Esophagus muscularis mucosa (tissue), 4 donors: Measurements from ENCODE around the gene DEGS2.

ENCODE experiments used
- CTCF ChIP-seq, 3 experiments: fragments of 200-600 bp in 2 of 3; fragments of 450-650 bp in 1 of 3; sonication (generic) in 2 of 3; IDR thresholded peaks; one replicate each; pipeline ENCODE4 v1.5.1; 2017 to 2019; ENCODE audit warnings: antibody characterized with exemption in 3 of 3, mild to moderate bottlenecking in 2 of 3, moderate library complexity in 1 of 3
- EP300 ChIP-seq: sonication (generic); formaldehyde crosslinking; IDR thresholded peaks from one replicate; pipeline ENCODE4 v1.6.1; 2017; ENCODE audit warnings: antibody characterized with exemption
- POLR2A ChIP-seq: fragments of 450-650 bp; IDR thresholded peaks from one replicate; pipeline ENCODE4 v1.6.1; 2017; ENCODE audit warnings: antibody characterized with exemption, moderate library complexity, mild to moderate bottlenecking, low read depth

- TF ChIP-seq EP300 (no peak), CTCF (IDR thresholded peaks at IDR 0.05) (no peak), POLR2A (no peak)
Observed at GRCh38 chr14:100098171-100098570, 61.3 kb downstream of the DEGS2 start.
